Right forelimb (tissue), 1 donor: ENCODE measurements around the gene MINDY3.
"Not testable (repeated sequence)": the region's sequence is repeated elsewhere in the genome, so short reads cannot be mapped to it uniquely, and the experiment has no call there.

Experiments
- DNase-seq: peaks from one replicate; pipeline ENCODE4 v3.0.0-alpha.2; 2018

The MINDY3 gene

DNA sequence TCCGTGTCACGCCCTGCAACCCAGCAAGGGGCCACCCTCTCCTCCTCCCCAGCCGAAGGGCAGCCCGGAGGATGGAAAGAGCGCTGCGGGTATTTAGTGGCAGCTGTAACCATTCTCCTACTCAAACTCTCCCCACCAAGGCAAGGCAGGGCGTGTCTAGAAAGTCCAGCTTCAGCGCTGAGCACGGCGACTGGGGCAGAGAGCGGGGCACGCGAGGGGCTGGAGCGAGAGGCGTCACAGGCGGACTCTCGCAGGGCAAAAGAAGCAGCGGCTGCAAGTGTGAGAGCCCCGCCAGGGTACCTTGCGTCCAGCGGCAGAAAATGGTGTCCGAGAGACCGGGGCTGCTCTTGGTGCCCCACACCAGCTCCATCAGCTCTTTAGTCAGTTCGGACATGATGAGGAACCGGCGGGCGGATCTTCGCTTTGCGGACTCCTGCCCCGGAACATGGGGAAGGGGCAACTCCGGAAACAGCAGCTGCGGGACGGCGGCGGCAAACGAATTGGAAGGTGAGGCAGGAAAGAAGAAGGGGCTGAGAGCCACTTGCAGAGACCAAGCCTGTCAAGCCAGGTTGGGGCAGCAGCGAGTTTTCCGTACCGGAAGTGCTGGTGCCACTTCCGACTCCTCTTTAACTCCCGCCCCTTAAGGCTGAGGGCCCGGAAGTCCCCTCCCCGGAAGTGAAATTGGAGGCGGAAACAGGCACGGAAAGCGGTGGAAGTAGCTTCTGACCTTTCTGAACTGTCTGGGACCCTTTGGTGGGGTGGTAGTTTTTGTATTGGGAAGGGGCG, at the start of gene MINDY3:
Gene MINDY3 (minus strand): TSS at position 602 of the 786 bp plus-strand sequence. CDS start 208 bp downstream, at position 394.
- DNase-seq, result peak; percentile 89

DNA sequence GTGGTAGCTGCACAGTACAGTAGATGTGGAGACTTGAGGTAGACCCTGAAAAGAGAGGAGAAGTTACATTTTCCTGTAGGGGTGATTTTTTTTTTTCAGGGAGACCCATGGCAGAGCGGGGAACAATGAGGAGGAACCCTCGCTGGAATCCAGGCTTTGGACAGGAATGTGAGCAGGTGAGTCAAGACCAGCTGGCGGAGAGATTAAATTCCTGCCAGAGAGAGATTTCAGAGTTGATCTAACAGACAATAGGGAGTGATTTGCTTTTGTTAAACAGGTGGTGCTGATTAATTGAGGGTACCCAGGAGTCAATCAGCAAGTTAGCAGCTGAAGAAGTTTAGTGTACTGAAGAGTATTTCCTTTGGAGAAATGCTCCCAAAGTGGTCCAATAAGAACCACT, 41.6 kb upstream of the MINDY3 start:
- DNase-seq, result no peak

DNA sequence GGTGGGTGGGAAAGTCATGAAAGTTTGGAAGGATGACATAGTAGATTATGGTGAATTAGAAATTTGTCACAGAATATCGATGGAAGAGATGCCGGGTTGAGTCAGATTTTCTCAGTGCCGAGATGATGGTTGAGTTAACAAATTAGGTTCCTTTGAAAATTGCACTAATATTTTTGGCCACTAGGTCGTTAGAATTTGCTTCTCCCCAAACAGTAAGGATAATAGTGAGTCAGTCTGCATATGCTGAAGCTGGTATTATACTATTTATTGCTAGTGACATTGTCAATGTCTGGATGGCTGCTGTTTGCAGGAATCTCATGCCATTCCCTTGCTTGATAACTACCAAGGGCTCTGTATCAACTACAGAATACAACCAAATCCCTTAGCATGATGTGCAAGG, 37.7 kb upstream of the MINDY3 start:
- DNase-seq, result no peak

DNA sequence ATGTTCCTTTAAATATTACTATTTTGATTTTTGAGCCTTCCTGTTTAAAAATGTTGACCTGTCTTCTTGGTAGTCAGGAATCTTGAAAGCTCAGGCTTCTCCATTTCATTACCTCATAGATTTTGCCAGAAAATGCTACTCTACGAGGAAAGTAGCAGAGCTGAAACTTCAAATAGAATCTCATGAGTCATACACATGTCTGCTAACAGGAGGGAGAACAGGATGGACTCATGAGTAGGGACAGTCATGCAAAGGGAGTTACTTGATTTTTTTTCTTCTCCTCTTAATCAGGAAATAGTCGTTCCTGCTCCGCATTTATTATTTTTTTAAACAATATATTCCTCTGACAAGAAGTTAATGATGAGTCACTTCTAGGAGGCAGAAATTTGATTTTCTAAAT, 37.0 kb upstream of the MINDY3 start:
- no peak for DNase-seq

GRCh38 chr10:15896654-15897053, 36.3 kb upstream of the MINDY3 start:
- DNase-seq, result no peak

GRCh38 chr10:15884447-15884846, 24.1 kb upstream of the MINDY3 start:
- no peak for DNase-seq

- no peak for DNase-seq
Observed at GRCh38 chr10:15881542-15881941, 21.2 kb upstream of the MINDY3 start.

- no peak for DNase-seq
Observed at GRCh38 chr10:15879663-15880062, 19.4 kb upstream of the MINDY3 start.

- DNase-seq, result no peak
Observed at GRCh38 chr10:15879058-15879457, 18.8 kb upstream of the MINDY3 start.

- DNase-seq, result no peak
Observed at GRCh38 chr10:15877836-15878576, 17.7 kb upstream of the MINDY3 start.

GRCh38 chr10:15876274-15876673, 16.0 kb upstream of the MINDY3 start:
- not testable (repeated sequence) for DNase-seq

DNA sequence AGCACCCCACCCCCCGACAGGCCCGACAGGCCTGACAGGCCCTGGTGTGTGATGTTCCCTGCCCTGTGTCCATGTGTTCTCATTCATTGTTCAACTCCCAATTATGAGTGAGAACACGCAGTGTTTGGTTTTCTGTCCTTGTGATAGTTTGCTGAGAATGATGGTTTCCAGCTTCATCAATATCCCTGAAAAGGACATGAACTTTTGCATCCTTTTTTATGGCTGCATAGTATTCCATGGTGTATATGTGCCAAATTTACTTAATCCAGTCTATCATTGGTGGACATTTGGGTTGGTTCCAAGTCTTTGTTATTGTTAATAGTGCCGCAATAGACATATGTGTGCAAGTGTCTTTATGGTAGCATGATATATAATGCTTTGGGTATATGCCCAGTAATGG, 12.3 kb upstream of the MINDY3 start:
- DNase-seq, result not testable (repeated sequence)

GRCh38 chr10:15871823-15872222, 11.5 kb upstream of the MINDY3 start:
- no peak for DNase-seq

- DNase-seq, result no peak
Observed at GRCh38 chr10:15869935-15870334, 9.6 kb upstream of the MINDY3 start.

DNA sequence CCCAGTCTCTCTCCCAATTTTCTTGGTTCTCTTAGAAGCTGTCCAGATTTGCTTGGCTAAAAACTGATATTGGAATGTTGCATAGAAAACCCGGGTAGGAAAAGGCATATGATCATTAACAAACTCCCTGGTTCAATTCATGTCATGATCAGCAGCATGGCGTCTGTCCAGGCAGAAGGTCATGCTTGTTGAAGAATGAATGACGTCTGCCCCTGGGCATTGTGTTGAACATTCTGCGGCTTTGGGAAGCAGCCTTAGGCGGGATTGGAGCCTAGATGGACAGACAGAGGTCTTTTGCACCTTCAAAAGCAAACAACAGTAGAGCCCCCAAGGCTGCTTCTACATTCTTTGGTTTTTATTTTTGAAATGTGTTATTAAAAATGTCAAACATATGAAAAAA, 7.7 kb upstream of the MINDY3 start:
- DNase-seq, result no peak

GRCh38 chr10:15865304-15865703, 5.0 kb upstream of the MINDY3 start:
- no peak for DNase-seq

- no peak for DNase-seq
Observed at GRCh38 chr10:15864419-15864818, 4.1 kb upstream of the MINDY3 start.

- no peak for DNase-seq
Observed at GRCh38 chr10:15863733-15864132, 3.4 kb upstream of the MINDY3 start.

DNA sequence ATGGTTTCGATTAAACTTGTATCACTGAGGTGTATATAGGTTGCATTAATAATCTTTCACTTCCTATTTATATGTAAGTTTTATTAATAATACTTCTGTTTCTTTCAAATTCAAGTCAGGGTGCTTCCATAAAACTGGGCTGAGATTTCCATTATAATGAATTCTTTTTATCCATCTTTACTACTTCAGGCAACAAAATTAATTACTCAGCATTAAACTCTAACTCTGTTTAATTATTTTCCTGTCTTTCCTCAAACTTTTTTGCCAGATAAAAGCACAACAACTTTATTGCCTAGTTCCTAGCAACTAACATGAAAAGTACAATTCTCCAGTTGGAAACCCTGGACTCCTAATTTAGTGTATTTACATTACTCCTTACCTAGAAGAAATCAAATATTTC, 3.0 kb upstream of the MINDY3 start:
- no peak for DNase-seq

GRCh38 chr10:15860692-15861201, 440 bp upstream of the MINDY3 start:
- no peak for DNase-seq

DNA sequence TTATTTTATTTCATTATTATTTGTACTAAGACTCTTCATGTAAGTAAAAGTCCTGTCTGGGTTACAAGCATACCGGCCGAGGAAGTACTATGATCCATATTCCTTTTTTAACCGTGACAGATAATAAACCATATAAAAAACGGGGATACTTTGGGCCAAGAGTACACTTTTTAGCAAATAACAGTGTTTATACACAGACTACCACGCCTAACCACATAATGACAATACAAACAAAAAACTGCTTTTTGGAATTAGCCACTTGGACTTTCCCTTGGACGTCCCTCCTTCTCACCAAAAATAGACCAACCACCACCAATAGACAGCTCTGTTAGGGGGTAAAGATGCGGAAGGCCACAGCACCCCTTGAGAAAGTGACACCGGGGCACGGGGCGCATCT, 800 bp downstream of the MINDY3 start:
- no peak for DNase-seq

GRCh38 chr10:15858861-15859281, 1.4 kb downstream of the MINDY3 start:
- no peak for DNase-seq

- no peak for DNase-seq
Observed at GRCh38 chr10:15857107-15857575, 3.2 kb downstream of the MINDY3 start.
